ENCODE results near the gene ILF2.

ILF2 gene

DNA sequence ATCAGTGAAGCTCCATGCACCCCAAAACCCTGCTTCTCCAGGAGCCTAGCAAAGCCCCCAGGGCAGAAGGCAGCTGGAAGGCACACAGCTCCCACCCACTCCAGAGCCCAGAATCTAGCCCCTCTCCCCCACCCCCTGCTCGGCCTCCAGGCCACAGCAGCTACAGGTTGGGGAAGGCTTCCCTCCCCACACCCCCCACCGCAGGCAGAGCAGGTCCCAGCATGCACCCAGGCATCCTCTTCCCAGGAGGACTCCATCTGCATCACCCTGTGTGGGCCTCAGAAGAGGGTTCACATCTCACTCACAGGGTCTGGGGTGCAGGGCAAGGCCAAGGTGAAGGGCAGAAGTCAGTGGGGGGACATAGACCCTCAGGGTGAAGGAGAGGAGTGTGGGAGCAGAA is 55.4 kb downstream of the ILF2 start:
- TF ChIP-seq EGR1 (IDR thresholded peaks at IDR 0.05) (no peak), YY1 (IDR thresholded peaks at IDR 0.05; ENCODE audit: low read depth) (no peak), CEBPB (IDR thresholded peaks at IDR 0.05) (no peak), RAD21 (IDR thresholded peaks at IDR 0.05; ENCODE audit: low read depth) (no peak), EP300 (IDR thresholded peaks at IDR 0.05; ENCODE audit: borderline replicate concordance) (no peak), ZBTB7A (IDR thresholded peaks at IDR 0.05; ENCODE audit: low read depth) (no peak), TCF12 (IDR thresholded peaks at IDR 0.05; ENCODE audit: low read depth) (no peak), CREB1 (IDR thresholded peaks at IDR 0.05; ENCODE audit: low read depth) (no peak), FOXM1 (IDR thresholded peaks at IDR 0.05; ENCODE audit: borderline replicate concordance, low read depth) (no peak), NFIC (IDR thresholded peaks at IDR 0.05) (no peak), TAF1 (IDR thresholded peaks at IDR 0.05; ENCODE audit: low read depth) (no peak), TEAD4 (IDR thresholded peaks at IDR 0.05) (no peak)
- TF ChIP-seq, protein P1, sequence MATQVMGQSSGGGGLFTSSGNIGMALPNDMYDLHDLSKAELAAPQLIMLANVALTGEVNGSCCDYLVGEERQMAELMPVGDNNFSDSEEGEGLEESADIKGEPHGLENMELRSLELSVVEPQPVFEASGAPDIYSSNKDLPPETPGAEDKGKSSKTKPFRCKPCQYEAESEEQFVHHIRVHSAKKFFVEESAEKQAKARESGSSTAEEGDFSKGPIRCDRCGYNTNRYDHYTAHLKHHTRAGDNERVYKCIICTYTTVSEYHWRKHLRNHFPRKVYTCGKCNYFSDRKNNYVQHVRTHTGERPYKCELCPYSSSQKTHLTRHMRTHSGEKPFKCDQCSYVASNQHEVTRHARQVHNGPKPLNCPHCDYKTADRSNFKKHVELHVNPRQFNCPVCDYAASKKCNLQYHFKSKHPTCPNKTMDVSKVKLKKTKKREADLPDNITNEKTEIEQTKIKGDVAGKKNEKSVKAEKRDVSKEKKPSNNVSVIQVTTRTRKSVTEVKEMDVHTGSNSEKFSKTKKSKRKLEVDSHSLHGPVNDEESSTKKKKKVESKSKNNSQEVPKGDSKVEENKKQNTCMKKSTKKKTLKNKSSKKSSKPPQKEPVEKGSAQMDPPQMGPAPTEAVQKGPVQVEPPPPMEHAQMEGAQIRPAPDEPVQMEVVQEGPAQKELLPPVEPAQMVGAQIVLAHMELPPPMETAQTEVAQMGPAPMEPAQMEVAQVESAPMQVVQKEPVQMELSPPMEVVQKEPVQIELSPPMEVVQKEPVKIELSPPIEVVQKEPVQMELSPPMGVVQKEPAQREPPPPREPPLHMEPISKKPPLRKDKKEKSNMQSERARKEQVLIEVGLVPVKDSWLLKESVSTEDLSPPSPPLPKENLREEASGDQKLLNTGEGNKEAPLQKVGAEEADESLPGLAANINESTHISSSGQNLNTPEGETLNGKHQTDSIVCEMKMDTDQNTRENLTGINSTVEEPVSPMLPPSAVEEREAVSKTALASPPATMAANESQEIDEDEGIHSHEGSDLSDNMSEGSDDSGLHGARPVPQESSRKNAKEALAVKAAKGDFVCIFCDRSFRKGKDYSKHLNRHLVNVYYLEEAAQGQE (IDR thresholded peaks at IDR 0.05; ENCODE audit: low read depth): no peak
- TF ChIP-seq, protein P2, sequence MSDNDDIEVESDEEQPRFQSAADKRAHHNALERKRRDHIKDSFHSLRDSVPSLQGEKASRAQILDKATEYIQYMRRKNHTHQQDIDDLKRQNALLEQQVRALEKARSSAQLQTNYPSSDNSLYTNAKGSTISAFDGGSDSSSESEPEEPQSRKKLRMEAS (IDR thresholded peaks at IDR 0.05): no peak
- TF ChIP-seq, protein P3, sequence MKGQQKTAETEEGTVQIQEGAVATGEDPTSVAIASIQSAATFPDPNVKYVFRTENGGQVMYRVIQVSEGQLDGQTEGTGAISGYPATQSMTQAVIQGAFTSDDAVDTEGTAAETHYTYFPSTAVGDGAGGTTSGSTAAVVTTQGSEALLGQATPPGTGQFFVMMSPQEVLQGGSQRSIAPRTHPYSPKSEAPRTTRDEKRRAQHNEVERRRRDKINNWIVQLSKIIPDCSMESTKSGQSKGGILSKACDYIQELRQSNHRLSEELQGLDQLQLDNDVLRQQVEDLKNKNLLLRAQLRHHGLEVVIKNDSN (IDR thresholded peaks at IDR 0.05): no peak

DNA sequence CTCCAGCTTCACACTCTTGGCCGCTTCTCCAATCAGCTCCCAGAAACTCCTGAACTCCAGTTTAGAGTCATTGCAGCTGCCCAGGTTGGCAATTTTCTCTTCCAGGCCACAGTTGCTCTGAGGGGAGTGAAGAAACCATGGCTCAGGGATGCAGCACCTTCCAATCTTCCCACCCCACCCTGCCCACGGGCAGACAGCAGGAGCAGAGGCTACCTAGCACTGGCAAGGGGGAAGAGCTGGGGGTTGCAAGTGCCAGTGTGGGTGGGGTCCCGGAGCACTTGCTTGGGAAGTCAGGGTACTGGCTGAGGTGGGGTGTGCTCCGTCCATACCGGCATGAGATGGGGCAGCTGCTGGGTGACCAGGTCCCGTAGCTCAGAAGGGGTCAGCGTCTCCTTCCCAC is 55.9 kb downstream of the ILF2 start:
- no peak for TF ChIP-seq CREB1 (IDR thresholded peaks at IDR 0.05; ENCODE audit: low read depth)
- TF ChIP-seq TEAD4 (IDR thresholded peaks at IDR 0.05): no peak
- no peak for TF ChIP-seq EGR1 (IDR thresholded peaks at IDR 0.05)
- TF ChIP-seq FOXM1 (IDR thresholded peaks at IDR 0.05; ENCODE audit: borderline replicate concordance, low read depth): no peak
- no peak for TF ChIP-seq NFIC (IDR thresholded peaks at IDR 0.05)
- TF ChIP-seq, protein P1 (IDR thresholded peaks at IDR 0.05; ENCODE audit: low read depth): no peak
- TF ChIP-seq, protein P3 (IDR thresholded peaks at IDR 0.05): no peak
- TF ChIP-seq RAD21 (IDR thresholded peaks at IDR 0.05; ENCODE audit: low read depth): no peak
- no peak for TF ChIP-seq EP300 (IDR thresholded peaks at IDR 0.05; ENCODE audit: borderline replicate concordance)
- no peak for TF ChIP-seq YY1 (IDR thresholded peaks at IDR 0.05; ENCODE audit: low read depth)
- TF ChIP-seq TAF1 (IDR thresholded peaks at IDR 0.05; ENCODE audit: low read depth): no peak

DNA sequence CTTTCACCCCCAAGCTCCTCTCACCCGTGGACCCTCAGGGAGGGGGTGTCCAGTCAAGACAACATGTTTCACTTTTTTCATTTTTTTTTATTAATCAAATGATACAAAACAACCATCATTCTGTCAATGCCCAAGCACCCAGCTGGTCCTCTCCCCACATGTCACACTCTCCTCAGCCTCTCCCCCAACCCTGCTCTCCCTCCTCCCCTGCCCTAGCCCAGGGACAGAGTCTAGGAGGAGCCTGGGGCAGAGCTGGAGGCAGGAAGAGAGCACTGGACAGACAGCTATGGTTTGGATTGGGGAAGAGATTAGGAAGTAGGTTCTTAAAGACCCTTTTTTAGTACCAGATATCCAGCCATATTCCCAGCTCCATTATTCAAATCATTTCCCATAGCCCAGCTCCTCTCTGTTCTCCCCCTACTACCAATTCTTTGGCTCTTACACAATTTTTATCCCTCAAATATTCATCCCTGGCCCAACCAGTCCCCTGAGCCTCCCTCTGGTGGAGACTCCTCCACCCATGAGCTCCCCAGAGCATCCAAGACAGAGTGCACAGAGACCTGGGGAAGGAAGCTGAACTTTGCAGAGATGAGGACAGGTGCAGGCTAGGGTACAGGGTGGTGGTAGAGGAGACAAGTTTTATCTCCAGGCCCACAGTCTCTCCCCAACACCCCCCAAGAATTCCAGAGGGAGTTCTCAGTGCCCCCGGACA is 56.4 kb downstream of the ILF2 start:
- no peak for TF ChIP-seq NFIC (IDR thresholded peaks at IDR 0.05)
- TF ChIP-seq, protein P3 (IDR thresholded peaks at IDR 0.05): no peak
- TF ChIP-seq EP300 (IDR thresholded peaks at IDR 0.05; ENCODE audit: borderline replicate concordance): no peak
- no peak for TF ChIP-seq TAF1 (IDR thresholded peaks at IDR 0.05; ENCODE audit: low read depth)
- no peak for TF ChIP-seq TCF12 (IDR thresholded peaks at IDR 0.05; ENCODE audit: low read depth)
- TF ChIP-seq, protein P2 (IDR thresholded peaks at IDR 0.05): no peak
- TF ChIP-seq, protein P1 (IDR thresholded peaks at IDR 0.05; ENCODE audit: low read depth): no peak
- TF ChIP-seq RAD21 (IDR thresholded peaks at IDR 0.05; ENCODE audit: low read depth): no peak
- no peak for TF ChIP-seq EGR1 (IDR thresholded peaks at IDR 0.05)
- no peak for TF ChIP-seq CREB1 (IDR thresholded peaks at IDR 0.05; ENCODE audit: low read depth)
- no peak for TF ChIP-seq TEAD4 (IDR thresholded peaks at IDR 0.05)
- TF ChIP-seq YY1 (IDR thresholded peaks at IDR 0.05; ENCODE audit: low read depth): no peak
- no peak for TF ChIP-seq FOXM1 (IDR thresholded peaks at IDR 0.05; ENCODE audit: borderline replicate concordance, low read depth)
- no peak for TF ChIP-seq ZBTB7A (IDR thresholded peaks at IDR 0.05; ENCODE audit: low read depth)
